Brain microvascular endothelial cell (primary cell): ENCODE data around the gene DNAJC5.

Source experiments
- DNase-seq: peaks from one replicate; pipeline ENCODE4 v3.0.0-alpha.2; 2020
- H3K27ac ChIP-seq: fragments of 250-450 bp; sonication (Bioruptor Pico); 2 replicates; pipeline ENCODE4 v1.5.1; 2020; ENCODE audit warnings: mild to moderate bottlenecking, moderate library complexity
- H3K27me3 ChIP-seq: fragments of 250-450 bp; sonication (Bioruptor Pico); replicated peaks from 2 replicates; pipeline ENCODE4 v1.5.1; 2020; ENCODE audit warnings: mild to moderate bottlenecking
- H3K36me3 ChIP-seq: fragments of 250-450 bp; sonication (Bioruptor Pico); replicated peaks from 2 replicates; pipeline ENCODE4 v1.5.1; 2020; ENCODE audit warnings: mild to moderate bottlenecking
- H3K4me3 ChIP-seq: 2 replicates; pipeline ENCODE4 v1.5.1; 2011; ENCODE audit warnings: low read depth, mild to moderate bottlenecking, control low read depth, low read length, moderate library complexity
- CTCF ChIP-seq: IDR thresholded peaks from 2 replicates; pipeline ENCODE4 v1.5.1; 2011; ENCODE audit warnings: low read depth, mild to moderate bottlenecking, moderate library complexity, low read length, control low read depth, inconsistent platforms; ENCODE audit errors: missing control alignments
- in situ Hi-C: cut with HindIII; loops from 2 replicates; pipeline ENCODE4 v1.10.0; 2017; ENCODE audit warnings: low sequenced_read_pairs, low pct_ligation_motif_present

DNAJC5 gene

GRCh38 chr20:63892402-63892801 lies 2.5 kb upstream of the DNAJC5 start:
- H3K27ac ChIP-seq = no peak overlapping the region
- no peak overlapping the region for H3K4me3 ChIP-seq
- in situ Hi-C loops = loop anchor here (25.0 kb wide), 1 partner anchor 305 kb away; no protein-coding TSS in a partner anchor
- H3K27me3 ChIP-seq = no peaks in the 10 kb centered on the region
- H3K36me3 ChIP-seq = peaks cover 40% of the 10 kb centered on the region
- no peak for TF ChIP-seq CTCF
- DNase-seq = no peak

DNA sequence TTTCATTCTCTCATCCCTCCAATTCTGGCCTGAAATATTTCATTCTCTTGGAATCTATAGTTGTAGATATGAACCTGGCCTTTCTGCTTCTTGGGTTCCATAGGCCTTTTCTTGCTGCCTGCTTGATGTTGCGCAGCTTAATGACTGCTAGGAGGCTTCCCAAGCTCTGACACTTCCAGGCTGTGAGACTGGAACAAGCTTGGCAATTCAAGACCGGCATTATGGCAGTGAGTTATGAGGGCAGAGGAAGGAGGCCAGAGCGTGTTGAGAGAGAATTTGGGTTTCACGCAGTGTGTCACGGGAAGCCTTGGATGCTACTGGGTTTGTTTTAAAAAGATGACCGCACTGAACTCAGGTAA lies 948 bp upstream of the DNAJC5 start:
- no peak for TF ChIP-seq CTCF
- Histone ChIP-seq H3K36me3 (peaks cover 32% of the 10 kb centered on the region), H3K4me3 (peak overlapping the region; percentile 64), H3K27me3 (no peaks in the 10 kb centered on the region), H3K27ac (no peak overlapping the region)
- DNase-seq = no peak
- in situ Hi-C loops = loop anchor here (25.0 kb wide), 1 partner anchor 307 kb away; no protein-coding TSS in a partner anchor

GRCh38 chr20:63895202-63895951 lies 451 bp downstream of the DNAJC5 start:
- Histone ChIP-seq H3K27ac (peak overlapping the region; percentile 48), H3K27me3 (no peaks in the 10 kb centered on the region), H3K4me3 (peak overlapping the region; percentile 64), H3K36me3 (peaks cover 18% of the 10 kb centered on the region)
- no peak for DNase-seq
- in situ Hi-C loops = loop anchor here (25.0 kb wide), 1 partner anchor 308 kb away; no protein-coding TSS in a partner anchor
- no peak for TF ChIP-seq CTCF

DNA sequence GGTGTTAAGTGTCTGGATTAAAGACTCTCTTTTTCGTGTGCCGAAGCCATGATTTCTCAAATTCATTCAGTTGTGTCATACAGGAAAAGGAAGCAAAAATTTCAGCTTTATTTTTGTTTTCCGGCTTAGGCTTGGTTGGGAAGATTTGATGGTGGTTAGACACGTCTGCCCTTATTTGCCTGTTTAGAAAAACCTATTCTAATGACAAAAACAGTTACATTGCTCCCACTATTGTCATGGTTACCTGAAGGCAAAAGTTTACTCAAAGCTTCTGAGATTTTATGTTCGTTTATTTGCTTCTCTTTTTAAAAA lies 982 bp downstream of the DNAJC5 start:
- Histone ChIP-seq H3K27ac (peak overlapping the region; percentile 48), H3K4me3 (peak overlapping the region; percentile 64), H3K27me3 (no peaks in the 10 kb centered on the region), H3K36me3 (peaks cover 14% of the 10 kb centered on the region)
- in situ Hi-C loops = loop anchor here (25.0 kb wide), 1 partner anchor 309 kb away; no protein-coding TSS in a partner anchor
- TF ChIP-seq CTCF = no peak
- DNase-seq = no peak

- in situ Hi-C loops = loop anchor here (25.0 kb wide), 1 partner anchor 309 kb away; no protein-coding TSS in a partner anchor
- peak overlapping the region; percentile 48 for H3K27ac ChIP-seq
- peaks cover 9% of the 10 kb centered on the region for H3K36me3 ChIP-seq
- DNase-seq = no peak
- TF ChIP-seq CTCF = no peak
- peak overlapping the region; percentile 64 for H3K4me3 ChIP-seq
- no peaks in the 10 kb centered on the region for H3K27me3 ChIP-seq
These were observed 1.6 kb downstream of the DNAJC5 start for GRCh38 chr20:63896264-63897105.
